Measurements from ENCODE around the gene CAB39.

Gene CAB39

GRCh38 chr2:230666885-230667712 lies 45.5 kb upstream of the CAB39 start:
- ChIA-PET CTCF (no interaction called here), POLR2A (no interaction called here)
- DNase-seq (ENCODE audit: extremely low spot score): no peak
- TF ChIP-seq ELF4 (IDR thresholded peaks at IDR 0.05) (no peak), LEF1 (IDR thresholded peaks at IDR 0.05; ENCODE audit: borderline replicate concordance) (no peak), BHLHE40 (IDR thresholded peaks at IDR 0.05; ENCODE audit: borderline replicate concordance) (no peak), FOXK2 (IDR thresholded peaks at IDR 0.05) (no peak), SUZ12 (IDR thresholded peaks at IDR 0.05) (no peak)

GRCh38 chr2:230668184-230668938 lies 44.3 kb upstream of the CAB39 start:
- TF ChIP-seq FOXA1 (IDR thresholded peaks at IDR 0.05): no peak
- no peak for TF ChIP-seq ELF4 (IDR thresholded peaks at IDR 0.05)
- no peak for TF ChIP-seq PKNOX1 (IDR thresholded peaks at IDR 0.05)
- TF ChIP-seq HDGF (IDR thresholded peaks at IDR 0.05; ENCODE audit: borderline replicate concordance): no peak
- TF ChIP-seq L3MBTL2 (conservative IDR thresholded peaks at IDR 0.05): no peak
- TF ChIP-seq NFRKB (IDR thresholded peaks at IDR 0.05): no peak
- TF ChIP-seq CTBP1 (IDR thresholded peaks at IDR 0.05; ENCODE audit: borderline replicate concordance): no peak
- POLR2A ChIA-PET: no interaction called here
- no peak for DNase-seq (ENCODE audit: extremely low spot score)
- CTCF ChIA-PET: no interaction called here

- no peak for TF ChIP-seq NFRKB (IDR thresholded peaks at IDR 0.05)
- TF ChIP-seq ELF4 (IDR thresholded peaks at IDR 0.05): no peak
- no peak for TF ChIP-seq TARDBP (IDR thresholded peaks at IDR 0.05)
- no peak for TF ChIP-seq PKNOX1 (IDR thresholded peaks at IDR 0.05)
- TF ChIP-seq ARNT (IDR thresholded peaks at IDR 0.05): no peak
- TF ChIP-seq BHLHE40 (IDR thresholded peaks at IDR 0.05; ENCODE audit: borderline replicate concordance): no peak
- no peak for TF ChIP-seq FOXK2 (IDR thresholded peaks at IDR 0.05)
- no peak for TF ChIP-seq SUZ12 (IDR thresholded peaks at IDR 0.05)
- no peak for TF ChIP-seq CTBP1 (IDR thresholded peaks at IDR 0.05; ENCODE audit: borderline replicate concordance)
- no peak for TF ChIP-seq HDGF (IDR thresholded peaks at IDR 0.05; ENCODE audit: borderline replicate concordance)
- TF ChIP-seq L3MBTL2 (conservative IDR thresholded peaks at IDR 0.05): no peak
- ChIA-PET POLR2A (no interaction called here), CTCF (no interaction called here)
- DNase-seq (ENCODE audit: extremely low spot score): no peak
These were observed 43.7 kb upstream of the CAB39 start for GRCh38 chr2:230668939-230669303.

GRCh38 chr2:230669386-230669950 lies 43.2 kb upstream of the CAB39 start:
- TF ChIP-seq NFRKB (IDR thresholded peaks at IDR 0.05): no peak
- no peak for TF ChIP-seq CTBP1 (IDR thresholded peaks at IDR 0.05; ENCODE audit: borderline replicate concordance)
- no peak for TF ChIP-seq HDGF (IDR thresholded peaks at IDR 0.05; ENCODE audit: borderline replicate concordance)
- TF ChIP-seq FOXK2 (IDR thresholded peaks at IDR 0.05): no peak
- TF ChIP-seq ARNT (IDR thresholded peaks at IDR 0.05): no peak
- no peak for TF ChIP-seq TARDBP (IDR thresholded peaks at IDR 0.05)
- TF ChIP-seq SUZ12 (IDR thresholded peaks at IDR 0.05): no peak
- no peak for TF ChIP-seq LEF1 (IDR thresholded peaks at IDR 0.05; ENCODE audit: borderline replicate concordance)
- TF ChIP-seq FOXA1 (IDR thresholded peaks at IDR 0.05): no peak
- no peak for TF ChIP-seq ZNF384 (IDR thresholded peaks at IDR 0.05)
- TF ChIP-seq PKNOX1 (IDR thresholded peaks at IDR 0.05): no peak
- no peak for TF ChIP-seq FOXM1 (IDR thresholded peaks at IDR 0.05; ENCODE audit: borderline replicate concordance)
- no peak for TF ChIP-seq L3MBTL2 (conservative IDR thresholded peaks at IDR 0.05)
- TF ChIP-seq ELF4 (IDR thresholded peaks at IDR 0.05): no peak
- TF ChIP-seq BHLHE40 (IDR thresholded peaks at IDR 0.05; ENCODE audit: borderline replicate concordance): no peak
- ChIA-PET CTCF (interaction anchor here (0.6 kb wide), 1 partner anchor 132 kb away, joined by 4 read pairs; no protein-coding TSS in a partner anchor), POLR2A (no interaction called here)
- no peak for DNase-seq (ENCODE audit: extremely low spot score)

GRCh38 chr2:230671117-230671516 lies 41.5 kb upstream of the CAB39 start:
- TF ChIP-seq ZNF384 (IDR thresholded peaks at IDR 0.05) (no peak), TARDBP (IDR thresholded peaks at IDR 0.05) (no peak), FOXA1 (IDR thresholded peaks at IDR 0.05) (no peak)

GRCh38 chr2:230672836-230673235 lies 39.8 kb upstream of the CAB39 start:
- ChIA-PET POLR2A (no interaction called here), CTCF (no interaction called here)
- no peak for TF ChIP-seq ZNF384 (IDR thresholded peaks at IDR 0.05)
- TF ChIP-seq HDGF (IDR thresholded peaks at IDR 0.05; ENCODE audit: borderline replicate concordance): no peak
- no peak for DNase-seq (ENCODE audit: extremely low spot score)

More at GRCh38 chr2:230671117-230671516, 41.5 kb upstream of the CAB39 start:
- DNase-seq (ENCODE audit: extremely low spot score): no peak
- ChIA-PET POLR2A (interaction anchor here (0.6 kb wide), 1 partner anchor 101 kb away, joined by 3 read pairs; no protein-coding TSS in a partner anchor), CTCF (no interaction called here)
